ENCODE results near the gene DCAF15. TPM values are rescaled to one million over a fixed set of nuclear protein-coding genes. Genes with fewer than 3 reads are reported as not detected.
A peak's percentile ranks its signal among the peaks of the same experiment; 100 is the strongest.

The DCAF15 gene
- polyA plus RNA-seq, 3 donors, result 2.8 to 116 (median 3.4) TPM

GRCh38 chr19:13986348-13986904 lies 34.1 kb downstream of the DCAF15 start:
- peak; percentile 99 for DNase-seq
- Histone ChIP-seq H3K4me3 (replicated peaks in 1 of 3; ENCODE audit: low read depth in 2 of 3, low read length in 3 of 3) (peak overlapping the region in 2 of 3 experiments; percentile 10 to 59), H2AFZ (ENCODE audit: insufficient read depth, low read depth, low read length, poor library complexity, severe bottlenecking) (peak overlapping the region; percentile 70), H3K27ac (ENCODE audit: low read depth in 1 of 2, low read length in 2 of 2) (peak overlapping the region; percentile 94 to 100), H3K4me2 (replicated peaks; ENCODE audit: extremely low read depth, low read length, poor library complexity, severe bottlenecking) (peak overlapping the region; percentile 76), H3K4me1 (ENCODE audit: control insufficient read depth in 1 of 2, insufficient read depth in 2 of 2, low read length in 2 of 2) (peaks cover 47 to 55% of the 10 kb centered on the region in 2 donors), H4K20me1 (ENCODE audit: insufficient read depth, low read length) (no peaks in the 10 kb centered on the region), H3K9ac (ENCODE audit: insufficient read depth, low read length, poor library complexity, severe bottlenecking) (peak overlapping the region; percentile 93), H3K9me3 (replicated peaks in 1 of 2; ENCODE audit: control insufficient read depth in 1 of 2, insufficient read depth in 1 of 2, low read length in 2 of 2) (no peaks in the 10 kb centered on the region), H3K79me2 (ENCODE audit: insufficient read depth, low read length) (peaks cover 10% of the 10 kb centered on the region), H3K27me3 (ENCODE audit: control insufficient read depth in 2 of 2, insufficient read depth in 2 of 2, low read length in 2 of 2) (no peaks in the 10 kb centered on the region), H3K36me3 (replicated peaks in 1 of 2; ENCODE audit: control insufficient read depth in 1 of 2, insufficient read depth in 2 of 2, low read length in 2 of 2) (peaks cover 11 to 33% of the 10 kb centered on the region in 2 donors)
- Mint-ChIP-seq H3K36me3 (peaks cover 42 to 54% of the 10 kb centered on the region in 2 donors), H3K27ac (peak overlapping the region; percentile 98 to 99 (median 99)), H3K4me3 (peak overlapping the region; percentile 74 to 85), H3K9me3 (no peaks in the 10 kb centered on the region), H3K27me3 (ENCODE audit: low read depth in 3 of 3) (peaks cover 0 to 7% (median 3%) of the 10 kb centered on the region in 3 donors), H3K4me1 (peaks cover 61% of the 10 kb centered on the region)
- intact Hi-C loops (cut with micrococcal nuclease), result loop anchor here (2.0 to 5.0 kb wide), 2 partner anchors 18 to 46 kb away; partner anchors contain the start of gene IL27RA (in 1 of the 2)
- TF ChIP-seq, protein P1, sequence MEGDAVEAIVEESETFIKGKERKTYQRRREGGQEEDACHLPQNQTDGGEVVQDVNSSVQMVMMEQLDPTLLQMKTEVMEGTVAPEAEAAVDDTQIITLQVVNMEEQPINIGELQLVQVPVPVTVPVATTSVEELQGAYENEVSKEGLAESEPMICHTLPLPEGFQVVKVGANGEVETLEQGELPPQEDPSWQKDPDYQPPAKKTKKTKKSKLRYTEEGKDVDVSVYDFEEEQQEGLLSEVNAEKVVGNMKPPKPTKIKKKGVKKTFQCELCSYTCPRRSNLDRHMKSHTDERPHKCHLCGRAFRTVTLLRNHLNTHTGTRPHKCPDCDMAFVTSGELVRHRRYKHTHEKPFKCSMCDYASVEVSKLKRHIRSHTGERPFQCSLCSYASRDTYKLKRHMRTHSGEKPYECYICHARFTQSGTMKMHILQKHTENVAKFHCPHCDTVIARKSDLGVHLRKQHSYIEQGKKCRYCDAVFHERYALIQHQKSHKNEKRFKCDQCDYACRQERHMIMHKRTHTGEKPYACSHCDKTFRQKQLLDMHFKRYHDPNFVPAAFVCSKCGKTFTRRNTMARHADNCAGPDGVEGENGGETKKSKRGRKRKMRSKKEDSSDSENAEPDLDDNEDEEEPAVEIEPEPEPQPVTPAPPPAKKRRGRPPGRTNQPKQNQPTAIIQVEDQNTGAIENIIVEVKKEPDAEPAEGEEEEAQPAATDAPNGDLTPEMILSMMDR (IDR thresholded peaks at IDR 0.05), result no peak
- WGBS (ENCODE audit: insufficient coverage), result under 1% methylated on average over 16 of the region's 19 CpGs

DNA sequence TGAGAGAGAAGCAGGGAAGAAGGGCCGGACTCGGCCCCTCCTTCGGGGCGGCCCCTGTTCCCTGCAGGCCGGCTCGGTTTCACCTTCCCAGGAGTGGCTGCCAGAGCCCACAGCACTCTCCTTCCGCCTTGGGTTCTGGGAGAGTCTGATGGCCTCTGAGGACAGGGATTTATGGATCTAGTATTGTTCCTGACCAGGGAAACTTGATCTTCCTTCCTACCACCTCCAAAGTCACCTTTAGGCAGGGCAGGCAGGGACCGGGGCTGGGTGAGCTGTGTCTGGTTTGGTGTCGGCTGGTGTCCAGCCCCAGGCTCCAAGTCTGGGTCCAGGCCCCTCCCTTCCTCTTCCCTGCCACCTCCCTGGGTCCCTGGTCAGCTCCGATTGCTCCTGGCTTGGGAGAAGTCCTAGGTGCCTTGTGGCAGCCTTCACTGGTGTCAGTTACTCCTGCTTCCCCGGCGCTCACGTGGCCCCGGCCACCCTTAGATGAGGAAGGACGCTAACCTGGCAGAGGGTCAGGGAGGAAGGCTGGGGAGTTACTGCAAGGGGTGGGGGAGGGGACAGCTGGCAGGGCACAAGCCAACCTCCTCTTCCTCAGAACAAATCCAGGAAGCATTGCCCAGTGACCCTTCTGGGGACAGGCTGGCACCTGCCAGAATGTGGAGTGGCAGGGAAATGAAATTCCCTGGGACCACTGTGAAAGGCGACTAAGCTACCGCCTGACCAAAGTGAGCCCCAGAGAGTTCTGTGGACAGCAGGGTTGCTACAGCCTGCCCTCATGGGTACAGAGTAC lies 35.0 kb downstream of the DCAF15 start:
- peak overlapping the region; percentile 94 to 100 for H3K27ac ChIP-seq (ENCODE audit: low read depth in 1 of 2, low read length in 2 of 2)
- Mint-ChIP-seq H3K4me1 (peaks cover 55% of the 10 kb centered on the region), H3K4me3 (peak overlapping the region; percentile 74 to 85), H3K27ac (peak overlapping the region; percentile 98 to 99 (median 99)), H3K9me3 (no peaks in the 10 kb centered on the region), H3K27me3 (ENCODE audit: low read depth in 3 of 3) (peaks cover 0 to 7% (median 3%) of the 10 kb centered on the region in 3 donors), H3K36me3 (peaks cover 41 to 55% of the 10 kb centered on the region in 2 donors)
- H3K9ac ChIP-seq (ENCODE audit: insufficient read depth, low read length, poor library complexity, severe bottlenecking), result peak overlapping the region; percentile 93
- no peaks in the 10 kb centered on the region for H3K9me3 ChIP-seq (replicated peaks in 1 of 2; ENCODE audit: control insufficient read depth in 1 of 2, insufficient read depth in 1 of 2, low read length in 2 of 2)
- H3K36me3 ChIP-seq (replicated peaks in 1 of 2; ENCODE audit: control insufficient read depth in 1 of 2, insufficient read depth in 2 of 2, low read length in 2 of 2), result peaks cover 19 to 34% of the 10 kb centered on the region in 2 donors
- H3K4me3 ChIP-seq (replicated peaks in 1 of 3; ENCODE audit: low read depth in 2 of 3, low read length in 3 of 3), result peak overlapping the region in 2 of 3 experiments; percentile 10 to 59
- WGBS (ENCODE audit: insufficient coverage), result 50% methylated on average over 2 of the region's 17 CpGs
- peaks cover 14% of the 10 kb centered on the region for H3K79me2 ChIP-seq (ENCODE audit: insufficient read depth, low read length)
- TF ChIP-seq, protein P1 (IDR thresholded peaks at IDR 0.05), result no peak
- H3K4me1 ChIP-seq (ENCODE audit: control insufficient read depth in 1 of 2, insufficient read depth in 2 of 2, low read length in 2 of 2), result peaks cover 43 to 47% of the 10 kb centered on the region in 2 donors
- H3K4me2 ChIP-seq (replicated peaks; ENCODE audit: extremely low read depth, low read length, poor library complexity, severe bottlenecking), result peak overlapping the region; percentile 76
- peak; percentile 54 to 71 (median 65) for DNase-seq
- H2AFZ ChIP-seq (ENCODE audit: insufficient read depth, low read depth, low read length, poor library complexity, severe bottlenecking), result peak overlapping the region; percentile 70
- no peaks in the 10 kb centered on the region for H3K27me3 ChIP-seq (ENCODE audit: control insufficient read depth in 2 of 2, insufficient read depth in 2 of 2, low read length in 2 of 2)
- H4K20me1 ChIP-seq (ENCODE audit: insufficient read depth, low read length), result no peaks in the 10 kb centered on the region
- intact Hi-C loops (cut with micrococcal nuclease), result loop anchor here (1.0 to 5.0 kb wide), 3 partner anchors 18 to 45 kb away; partner anchors contain the start of gene IL27RA (in 1 of the 2)
